HPDE6-E6E7 (cell line): Measurements from ENCODE around the gene HMG20B.
"Not testable (repeated sequence)": the region's sequence is repeated elsewhere in the genome, so short reads cannot be mapped to it uniquely, and the experiment has no call there.

Experiments
- DNase-seq: peaks from one replicate; pipeline ENCODE4 v3.0.0; 2011; ENCODE audit warnings: missing footprints; ENCODE audit errors: extremely low spot score

HMG20B gene

GRCh38 chr19:3556423-3556977 lies 16.2 kb upstream of the HMG20B start:
- DNase-seq, result no peak

- peak; percentile 66 for DNase-seq
Observed at GRCh38 chr19:3556978-3557460, 15.7 kb upstream of the HMG20B start.

GRCh38 chr19:3557461-3558248 lies 15.1 kb upstream of the HMG20B start, which contains the start of gene MFSD12:
MFSD12 (minus strand) TSS chr19:3557586; CDS start chr19:3557403, 183 bp downstream.
- peak; percentile 96 for DNase-seq

- DNase-seq, result no peak
Observed at GRCh38 chr19:3563709-3564524, 8.8 kb upstream of the HMG20B start.

- no peak for DNase-seq
Observed at GRCh38 chr19:3565139-3565538, 7.6 kb upstream of the HMG20B start.

GRCh38 chr19:3570042-3570441 lies 2.7 kb upstream of the HMG20B start:
- not testable (repeated sequence) for DNase-seq

GRCh38 chr19:3570606-3571011 lies 2.1 kb upstream of the HMG20B start:
- DNase-seq, result no peak

GRCh38 chr19:3572132-3572854 lies 451 bp upstream of the HMG20B start:
- DNase-seq, result peak; percentile 94

GRCh38 chr19:3573162-3573857 lies 566 bp downstream of the HMG20B start:
- DNase-seq, result no peak

GRCh38 chr19:3573858-3574637 lies 1.3 kb downstream of the HMG20B start:
- peak; percentile 48 for DNase-seq

- no peak for DNase-seq
Observed at GRCh38 chr19:3575260-3575741, 2.6 kb downstream of the HMG20B start.

- no peak for DNase-seq
Observed at GRCh38 chr19:3575949-3576673, 3.4 kb downstream of the HMG20B start.

- DNase-seq, result no peak
Observed at GRCh38 chr19:3576696-3577443, 4.1 kb downstream of the HMG20B start.

GRCh38 chr19:3577723-3578344 lies 5.1 kb downstream of the HMG20B start:
- no peak for DNase-seq

- no peak for DNase-seq
Observed at GRCh38 chr19:3578390-3578789, 5.6 kb downstream of the HMG20B start.

GRCh38 chr19:3580156-3580934 lies 7.6 kb downstream of the HMG20B start:
- no peak for DNase-seq

- DNase-seq, result not testable (repeated sequence)
Observed at GRCh38 chr19:3581792-3582191, 9.0 kb downstream of the HMG20B start.
